ENCODE results near the gene HIBCH. TPM values are rescaled to one million over a fixed set of nuclear protein-coding genes. Genes with fewer than 3 reads are reported as not detected.

The HIBCH gene
- total and polyA plus RNA-seq, 2 donors from 2014 or later: 35.7 to 115 TPM

GRCh38 chr2:190209559-190209958 is 110.1 kb downstream of the HIBCH start:
- Histone ChIP-seq H3K9me3 (ENCODE audit: control insufficient read depth in 2 of 3, insufficient read depth in 1 of 3, low read length in 3 of 3) (no peaks in the 10 kb centered on the region), H3K9ac (ENCODE audit: low read length in 3 of 3) (no peak overlapping the region), H3K27me3 (ENCODE audit: control insufficient read depth, insufficient read depth, low read length) (no peaks in the 10 kb centered on the region), H3K4me1 (ENCODE audit: control insufficient read depth in 2 of 3, insufficient read depth in 2 of 3, low read depth in 1 of 3, low read length in 3 of 3) (no peaks in the 10 kb centered on the region), H3K27ac (ENCODE audit: low read depth in 2 of 2, low read length in 2 of 2) (no peak overlapping the region), H3K4me3 (ENCODE audit: low read length in 3 of 3) (no peak overlapping the region), H3K36me3 (ENCODE audit: control insufficient read depth in 2 of 3, insufficient read depth in 3 of 3, low read length in 3 of 3) (peaks cover 4 to 12% (median 10%) of the 10 kb centered on the region in 3 donors)
- no peak for TF ChIP-seq CTCF (IDR thresholded peaks at IDR 0.05; ENCODE audit: borderline replicate concordance, extremely low read depth, insufficient read depth)
- no peak for FAIRE-seq
- no peak for DNase-seq
- intact Hi-C loops (cut with DNase I): no loop called here

GRCh38 chr2:190207930-190208329 is 111.7 kb downstream of the HIBCH start:
- H3K36me3 ChIP-seq (ENCODE audit: control insufficient read depth in 2 of 3, insufficient read depth in 3 of 3, low read length in 3 of 3): peaks cover 4 to 12% (median 10%) of the 10 kb centered on the region in 3 donors
- H3K9me3 ChIP-seq (ENCODE audit: control insufficient read depth in 2 of 3, insufficient read depth in 1 of 3, low read length in 3 of 3): no peaks in the 10 kb centered on the region
- DNase-seq (no peak), FAIRE-seq (no peak)
- H3K9ac ChIP-seq (ENCODE audit: low read length in 3 of 3): no peak overlapping the region
- no peak for TF ChIP-seq CTCF (IDR thresholded peaks at IDR 0.05; ENCODE audit: borderline replicate concordance, extremely low read depth, insufficient read depth)
- H3K4me3 ChIP-seq (ENCODE audit: low read length in 3 of 3): no peak overlapping the region
- H3K27ac ChIP-seq (ENCODE audit: low read depth in 2 of 2, low read length in 2 of 2): no peak overlapping the region
- no peaks in the 10 kb centered on the region for H3K4me1 ChIP-seq (ENCODE audit: control insufficient read depth in 2 of 3, insufficient read depth in 2 of 3, low read depth in 1 of 3, low read length in 3 of 3)
- H3K27me3 ChIP-seq (ENCODE audit: control insufficient read depth, insufficient read depth, low read length): no peaks in the 10 kb centered on the region
- intact Hi-C loops (cut with DNase I): no loop called here

DNA sequence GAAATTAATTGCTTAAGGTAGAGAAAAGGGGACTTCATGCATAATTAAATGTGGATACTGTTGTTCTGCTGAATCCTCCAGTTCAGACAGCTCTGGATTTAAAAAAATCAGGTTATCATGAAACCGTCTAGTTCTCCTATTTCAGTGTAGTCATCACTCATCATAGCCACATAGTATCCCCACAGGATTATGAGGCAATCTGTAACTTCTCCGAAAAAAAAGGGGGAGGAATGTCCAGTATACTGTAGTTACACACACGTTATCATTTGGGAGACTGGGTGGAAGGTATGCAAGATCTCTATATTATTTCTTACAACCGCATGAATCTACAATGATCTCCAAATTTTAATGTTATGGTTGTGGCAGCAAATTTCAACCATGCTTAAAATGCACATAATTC is 114.0 kb downstream of the HIBCH start:
- DNase-seq (no peak), FAIRE-seq (no peak)

More for the DNA sequence above, 114.0 kb downstream of the HIBCH start:
- Histone ChIP-seq H3K36me3 (ENCODE audit: control insufficient read depth in 2 of 3, insufficient read depth in 3 of 3, low read length in 3 of 3) (peaks cover 0 to 8% (median 6%) of the 10 kb centered on the region in 3 donors), H3K9ac (ENCODE audit: low read length in 3 of 3) (no peak overlapping the region), H3K27ac (ENCODE audit: low read depth in 2 of 2, low read length in 2 of 2) (no peak overlapping the region), H3K27me3 (ENCODE audit: control insufficient read depth, insufficient read depth, low read length) (no peaks in the 10 kb centered on the region), H3K4me1 (ENCODE audit: control insufficient read depth in 2 of 3, insufficient read depth in 2 of 3, low read depth in 1 of 3, low read length in 3 of 3) (no peaks in the 10 kb centered on the region), H3K9me3 (ENCODE audit: control insufficient read depth in 2 of 3, insufficient read depth in 1 of 3, low read length in 3 of 3) (no peaks in the 10 kb centered on the region), H3K4me3 (ENCODE audit: low read length in 3 of 3) (no peak overlapping the region)
- intact Hi-C loops (cut with DNase I): no loop called here
- no peak for TF ChIP-seq CTCF (IDR thresholded peaks at IDR 0.05; ENCODE audit: borderline replicate concordance, extremely low read depth, insufficient read depth)

Data from kidney (tissue), 14 donors.